DMS153 treated with DMSO at 0.1 percent for 48 hours (cell line): ENCODE results near the gene DIAPH2.

Experiments
- DNase-seq: peaks from one replicate; lab custom pipeline; 2025; ENCODE audit not compliant: unreplicated experiment; lab: John Stamatoyannopoulos, UW

DIAPH2 gene

GRCh38 chrX:97446298-97446882, 761.7 kb downstream of the DIAPH2 start:
- DNase-seq: no peak

- no peak for DNase-seq
Observed at GRCh38 chrX:97447306-97447705, 762.7 kb downstream of the DIAPH2 start.

- DNase-seq: no peak
Observed at GRCh38 chrX:97452283-97452682, 767.6 kb downstream of the DIAPH2 start.

- no peak for DNase-seq
Observed at GRCh38 chrX:97461763-97462162, 777.1 kb downstream of the DIAPH2 start.

GRCh38 chrX:97471071-97471470, 786.4 kb downstream of the DIAPH2 start:
- no peak for DNase-seq

GRCh38 chrX:97474933-97475332, 790.3 kb downstream of the DIAPH2 start:
- DNase-seq: no peak

GRCh38 chrX:97479106-97479890, 794.7 kb downstream of the DIAPH2 start:
- DNase-seq: no peak

GRCh38 chrX:97481228-97481627, 796.6 kb downstream of the DIAPH2 start:
- DNase-seq: no peak

GRCh38 chrX:97482666-97483300, 798.1 kb downstream of the DIAPH2 start:
- DNase-seq: no peak

- DNase-seq: no peak
Observed at GRCh38 chrX:97490656-97491055, 806.0 kb downstream of the DIAPH2 start.

- no peak for DNase-seq
Observed at GRCh38 chrX:97494756-97495372, 810.2 kb downstream of the DIAPH2 start.

GRCh38 chrX:97498093-97498492, 813.5 kb downstream of the DIAPH2 start:
- DNase-seq: no peak

GRCh38 chrX:97504431-97504830, 819.8 kb downstream of the DIAPH2 start:
- no peak for DNase-seq

- no peak for DNase-seq
Observed at GRCh38 chrX:97517763-97518162, 833.1 kb downstream of the DIAPH2 start.

- no peak for DNase-seq
Observed at GRCh38 chrX:97522307-97522706, 837.7 kb downstream of the DIAPH2 start.

- DNase-seq: no peak
Observed at GRCh38 chrX:97524340-97524739, 839.7 kb downstream of the DIAPH2 start.

- DNase-seq: no peak
Observed at GRCh38 chrX:97524997-97525396, 840.4 kb downstream of the DIAPH2 start.

GRCh38 chrX:97525981-97526380, 841.3 kb downstream of the DIAPH2 start:
- DNase-seq: no peak

GRCh38 chrX:97527725-97528124, 843.1 kb downstream of the DIAPH2 start:
- DNase-seq: no peak

GRCh38 chrX:97529536-97530200, 845.0 kb downstream of the DIAPH2 start:
- no peak for DNase-seq

- DNase-seq: no peak
Observed at GRCh38 chrX:97531825-97532224, 847.2 kb downstream of the DIAPH2 start.
